H9 (cell line): ENCODE measurements around the gene KIAA1328. TPM values are rescaled to one million over a fixed set of nuclear protein-coding genes. Genes with fewer than 3 reads are reported as not detected.

Experiments used
- DNase-seq: peaks from one replicate; pipeline ENCODE4 v3.0.0-alpha.2; 2017
- H2AFZ ChIP-seq: one replicate; pipeline ENCODE4 v1.6.1; 2013; ENCODE audit warnings: mild to moderate bottlenecking, low read length, control low read depth, moderate library complexity
- H2AK5ac ChIP-seq: 2 replicates; pipeline ENCODE4 v1.6.1; 2013; ENCODE audit warnings: low read length, control low read depth, mixed read lengths; ENCODE audit not compliant: insufficient read length
- H2BK120ac ChIP-seq: one replicate; pipeline ENCODE4 v1.6.1; 2013; ENCODE audit warnings: low read depth, mild to moderate bottlenecking, low read length, control low read depth, inconsistent platforms; ENCODE audit not compliant: poor library complexity, severe bottlenecking
- H2BK12ac ChIP-seq: 2 replicates; pipeline ENCODE4 v1.6.1; 2013; ENCODE audit warnings: low read length, control low read depth, mixed read lengths, low read depth; ENCODE audit not compliant: insufficient read length
- H2BK15ac ChIP-seq: 2 replicates; pipeline ENCODE4 v1.6.1; 2013; ENCODE audit warnings: low read depth, low read length, control low read depth
- H2BK20ac ChIP-seq: one replicate; pipeline ENCODE4 v1.6.1; 2013; ENCODE audit warnings: low read depth, mild to moderate bottlenecking, low read length, control low read depth, inconsistent platforms; ENCODE audit not compliant: poor library complexity, severe bottlenecking
- H2BK5ac ChIP-seq: 2 replicates; pipeline ENCODE4 v1.6.1; 2013; ENCODE audit warnings: low read length, control low read depth, mixed read lengths; ENCODE audit not compliant: insufficient read length
- H3K14ac ChIP-seq: 2 replicates; pipeline ENCODE4 v1.6.1; 2013; ENCODE audit warnings: low read length, control low read depth; ENCODE audit not compliant: insufficient read depth
- H3K18ac ChIP-seq: 2 replicates; pipeline ENCODE4 v1.6.1; 2013; ENCODE audit warnings: low read depth, mild to moderate bottlenecking, mixed read lengths, low read length, control low read depth; ENCODE audit not compliant: insufficient read length
- H3K23ac ChIP-seq: 2 replicates; pipeline ENCODE4 v1.6.1; 2013; ENCODE audit warnings: low read length, control low read depth, mixed read lengths, low read depth; ENCODE audit not compliant: insufficient read length
- H3K23me2 ChIP-seq: 2 replicates; pipeline ENCODE4 v1.6.1; 2013; ENCODE audit warnings: low read depth, mild to moderate bottlenecking, mixed read lengths, low read length, control low read depth; ENCODE audit not compliant: insufficient read length, poor library complexity, severe bottlenecking
- H3K27ac ChIP-seq: 2 replicates; pipeline ENCODE4 v1.5.1; 2013; ENCODE audit warnings: low read length, control low read depth, mixed read lengths, low read depth; ENCODE audit not compliant: insufficient read length
- H3K27me3 ChIP-seq: 2 replicates; pipeline ENCODE4 v1.6.1; 2013; ENCODE audit warnings: low read length, control low read depth, inconsistent platforms; ENCODE audit not compliant: insufficient read depth
- H3K4ac ChIP-seq: 2 replicates; pipeline ENCODE4 v1.6.1; 2013; ENCODE audit warnings: low read depth, mild to moderate bottlenecking, control low read depth, inconsistent platforms, low read length, moderate library complexity
- H3K4me1 ChIP-seq: 2 replicates; pipeline ENCODE4 v1.6.1; 2013; ENCODE audit warnings: low read length, control low read depth, inconsistent platforms; ENCODE audit not compliant: insufficient read depth
- H3K4me2 ChIP-seq: 2 replicates; pipeline ENCODE4 v1.6.1; 2013; ENCODE audit warnings: low read length, control low read depth, mixed read lengths; ENCODE audit not compliant: insufficient read length, insufficient read depth
- H3K56ac ChIP-seq: 2 replicates; pipeline ENCODE4 v1.6.1; 2013; ENCODE audit warnings: low read depth, mild to moderate bottlenecking, mixed read lengths, low read length, control low read depth; ENCODE audit not compliant: insufficient read length
- H3K79me1 ChIP-seq: 2 replicates; pipeline ENCODE4 v1.6.1; 2013; ENCODE audit warnings: low read depth, mild to moderate bottlenecking, moderate library complexity, low read length, control low read depth, inconsistent platforms; ENCODE audit not compliant: insufficient read depth, poor library complexity, severe bottlenecking
- H3K79me2 ChIP-seq: 2 replicates; pipeline ENCODE4 v1.6.1; 2013; ENCODE audit warnings: low read length, control low read depth, inconsistent platforms; ENCODE audit not compliant: insufficient read depth
- H3K9ac ChIP-seq: 2 replicates; pipeline ENCODE4 v1.6.1; 2013; ENCODE audit warnings: low read length, control low read depth, mixed read lengths; ENCODE audit not compliant: insufficient read length; ENCODE audit errors: extremely low read depth
- H3K9me3 ChIP-seq: one replicate; pipeline ENCODE4 v1.6.1; 2013; ENCODE audit warnings: low read depth, low read length, inconsistent platforms; ENCODE audit not compliant: control insufficient read depth
- H3T11ph ChIP-seq: one replicate; pipeline ENCODE4 v1.6.1; 2013; ENCODE audit warnings: mild to moderate bottlenecking, low read length, control low read depth, inconsistent platforms
- H4K20me1 ChIP-seq: one replicate; pipeline ENCODE4 v1.6.1; 2013; ENCODE audit not compliant: control insufficient read depth, insufficient read length, insufficient read depth
- H4K5ac ChIP-seq: 2 replicates; pipeline ENCODE4 v1.6.1; 2013; ENCODE audit warnings: low read depth, mild to moderate bottlenecking, mixed read lengths, low read length, control low read depth; ENCODE audit not compliant: insufficient read length
- H4K8ac ChIP-seq: replicated peaks from 2 replicates; pipeline ENCODE4 v1.6.1; 2013; ENCODE audit warnings: low read length, control low read depth, mixed read lengths, low read depth; ENCODE audit not compliant: insufficient read length
- H4K91ac ChIP-seq: 2 replicates; pipeline ENCODE4 v1.6.1; 2013; ENCODE audit warnings: low read depth, mild to moderate bottlenecking, moderate library complexity, mixed read lengths, low read length, control low read depth; ENCODE audit not compliant: insufficient read length
- H3K27ac Mint-ChIP-seq, 3 experiments: 2 replicates in 2 of 3; 3 replicates in 1 of 3; pipeline ENCODE4 v1.8.0; 2020 to 2021; ENCODE audit warnings: mixed read lengths in 3 of 3, mild to moderate bottlenecking in 1 of 3, moderate library complexity in 1 of 3
- H3K27me3 Mint-ChIP-seq: 2 replicates; pipeline ENCODE4 v1.8.0; 2021; ENCODE audit warnings: low read depth, mild to moderate bottlenecking, moderate library complexity, mixed read lengths
- H3K36me3 Mint-ChIP-seq, 3 experiments: 2 replicates in 2 of 3; 3 replicates in 1 of 3; pipeline ENCODE4 v1.8.0; 2020 to 2021; ENCODE audit warnings: low read depth in 3 of 3, mixed read lengths in 3 of 3; ENCODE audit not compliant: insufficient read depth in 1 of 3
- H3K4me1 Mint-ChIP-seq, 2 experiments: 2 replicates each; pipeline ENCODE4 v1.8.0; 2020; ENCODE audit warnings: mixed read lengths in 2 of 2
- H3K4me3 Mint-ChIP-seq, 2 experiments: 2 replicates in 1 of 2; 3 replicates in 1 of 2; pipeline ENCODE4 v1.8.0; 2020 to 2021; ENCODE audit warnings: mild to moderate bottlenecking in 2 of 2, mixed read lengths in 2 of 2, moderate library complexity in 1 of 2
- H3K9me3 Mint-ChIP-seq, 2 experiments: 2 replicates in 1 of 2; 3 replicates in 1 of 2; pipeline ENCODE4 v1.8.0; 2020; ENCODE audit warnings: mild to moderate bottlenecking in 2 of 2, mixed read lengths in 2 of 2, moderate library complexity in 1 of 2
- CTCF ChIP-seq: fragments of 200-600 bp; sonication (generic); conservative IDR thresholded peaks from 3 replicates; pipeline ENCODE4 v1.8.0; 2021; ENCODE audit warnings: antibody characterized with exemption, mild to moderate bottlenecking
- WGBS: extraction: QIAGEN DNeasy Blood & Tissue Kit; methylation state at CpG from one replicate; pipeline ENCODE4 v1.1.7; 2013; ENCODE audit warnings: missing lambda C conversion rate, low lambda C conversion rate, mixed read lengths; ENCODE audit not compliant: insufficient read length; ENCODE audit errors: extremely low coverage; 5-methylcytosine and 5-hydroxymethylcytosine counted together
- total RNA-seq: library from RNA; stranded (reverse); gene quantifications from 2 replicates; pipeline ENCODE4 v1.2.1, GENCODE V29; 2021

The KIAA1328 gene
- total RNA-seq, 1 experiment from 2014 or later, result 4.9 TPM

GRCh38 chr18:37225279-37225678 lies 396.4 kb downstream of the KIAA1328 start:
- Histone ChIP-seq H2BK20ac (no peak overlapping the region), H3K9ac (no peak overlapping the region), H3K23ac (no peak overlapping the region), H4K5ac (no peak overlapping the region), H2AK5ac (no peak overlapping the region), H2AFZ (no peak overlapping the region), H2BK12ac (no peak overlapping the region), H3K4me2 (no peak overlapping the region), H4K20me1 (no peaks in the 10 kb centered on the region), H3K9me3 (no peaks in the 10 kb centered on the region), H3K4me1 (no peaks in the 10 kb centered on the region), H3K27me3 (no peaks in the 10 kb centered on the region; the same call in 1 of the 2 replicates), H2BK15ac (no peak overlapping the region), H4K8ac (no peak overlapping the region), H3T11ph (no peak overlapping the region), H3K79me1 (no peaks in the 10 kb centered on the region), H4K91ac (no peak overlapping the region), H3K56ac (no peak overlapping the region), H3K4ac (no peak overlapping the region), H3K14ac (no peak overlapping the region), H2BK120ac (no peak overlapping the region), H3K27ac (no peak overlapping the region), H2BK5ac (no peak overlapping the region), H3K79me2 (no peaks in the 10 kb centered on the region), H3K18ac (no peak overlapping the region), H3K23me2 (no peaks in the 10 kb centered on the region)
- H3K4me3 Mint-ChIP-seq, result no peak overlapping the region
- H3K27me3 Mint-ChIP-seq, result peaks cover 40% of the 10 kb centered on the region
- H3K4me1 Mint-ChIP-seq, result no peaks in the 10 kb centered on the region
- WGBS, result no CpG with 5 or more reads among the region's 4 CpGs
- H3K9me3 Mint-ChIP-seq, result no peaks in the 10 kb centered on the region; a peak in 1 of 5 replicates
- H3K27ac Mint-ChIP-seq, result no peak overlapping the region
- DNase-seq, result no peak
- H3K36me3 Mint-ChIP-seq, result no peaks in the 10 kb centered on the region
- no peak for TF ChIP-seq CTCF
